ENCODE results near the gene LHFPL3. TPM values are rescaled to one million over a fixed set of nuclear protein-coding genes. Genes with fewer than 3 reads are reported as not detected.
"Not testable (repeated sequence)": the region's sequence is repeated elsewhere in the genome, so short reads cannot be mapped to it uniquely, and the experiment has no call there.

LHFPL3 gene
- total RNA-seq: not detected
- polyA plus RNA-seq: not detected

DNA sequence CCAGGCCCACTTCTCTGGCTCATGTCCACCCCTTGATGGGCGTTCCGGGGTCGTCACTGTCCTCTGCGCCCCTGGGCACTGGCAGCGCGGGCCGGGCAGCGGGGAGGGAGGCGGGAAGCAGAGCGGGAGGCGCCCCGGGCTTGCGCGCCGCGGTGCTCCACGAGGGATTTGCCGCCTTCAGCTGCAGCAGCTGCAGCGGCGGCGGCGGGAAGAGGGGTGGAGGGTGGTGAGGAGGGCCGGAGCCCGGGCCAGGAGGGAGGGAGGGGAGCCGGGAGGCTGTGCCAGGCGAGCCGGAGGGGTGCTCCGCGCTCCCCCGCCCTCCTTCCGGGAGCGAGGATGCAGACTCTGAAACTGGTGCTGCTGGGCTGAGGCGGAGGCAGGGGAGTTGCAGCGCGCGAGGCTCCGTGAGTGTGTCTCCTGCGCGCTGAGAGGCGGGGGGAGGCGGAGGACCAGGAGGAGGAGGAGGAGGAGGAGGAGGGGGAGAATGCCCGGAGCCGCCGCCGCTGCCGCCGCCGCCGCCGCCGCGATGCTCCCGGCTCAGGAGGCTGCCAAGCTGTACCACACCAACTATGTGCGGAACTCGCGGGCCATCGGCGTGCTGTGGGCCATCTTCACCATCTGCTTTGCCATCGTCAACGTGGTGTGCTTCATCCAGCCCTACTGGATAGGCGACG lies at the start of gene LHFPL3:
Gene LHFPL3, plus strand, starts transcription at position 308 of the 674 bp plus-strand sequence.
- H3K4me3 ChIP-seq (ENCODE audit: low read depth, low read length): no peak within 1 kb of the TSS
- Mint-ChIP-seq H3K4me3 (peak within 1 kb of the TSS in 1 of 4 donors; percentile 53), H3K36me3 (no peaks in the 10 kb centered on the region), H3K27me3 (peaks cover 54% of the 10 kb centered on the region), H3K9me3 (peaks cover 0 to 6% (median 0%) of the 10 kb centered on the region in 7 donors), H3K4me1 (peaks cover 2 to 17% (median 9%) of the 10 kb centered on the region in 4 donors), H3K27ac (no peak within 1 kb of the TSS)
- peaks cover 30% of the 10 kb centered on the region for H3K27me3 ChIP-seq (ENCODE audit: control insufficient read depth, insufficient read depth, low read length)
- H3K27ac ChIP-seq (ENCODE audit: insufficient read depth, low read length, poor library complexity, severe bottlenecking): no peak within 1 kb of the TSS
- peaks cover 6% of the 10 kb centered on the region for H3K4me1 ChIP-seq (ENCODE audit: control insufficient read depth, insufficient read depth, low read length, poor library complexity, severe bottlenecking)
- no peaks in the 10 kb centered on the region for H3K36me3 ChIP-seq (ENCODE audit: control insufficient read depth, insufficient read depth, low read length)
- H3K9me3 ChIP-seq (ENCODE audit: control insufficient read depth in 2 of 2, low read length in 2 of 2): no peaks in the 10 kb centered on the region
- DNase-seq: no peak
- ATAC-seq (ENCODE audit: low read depth in 2 of 2): no peak

DNA sequence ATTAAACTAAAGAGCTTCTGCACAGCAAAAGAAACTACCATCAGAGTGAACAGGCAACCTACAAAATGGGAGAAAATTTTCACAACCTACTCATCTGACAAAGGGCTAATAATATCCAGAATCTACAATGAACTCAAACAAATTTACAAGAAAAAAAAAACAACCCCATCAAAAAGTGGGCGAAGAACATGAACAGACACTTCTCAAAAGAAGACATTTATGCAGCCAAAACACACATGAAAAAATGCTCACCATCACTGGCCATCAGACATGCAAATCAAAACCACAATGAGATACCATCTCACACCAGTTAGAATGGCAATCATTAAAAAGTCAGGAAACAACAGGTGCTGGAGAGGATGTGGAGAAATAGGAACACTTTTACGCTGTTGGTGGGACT lies 46.7 kb upstream of the LHFPL3 start:
- not testable (repeated sequence) for H3K36me3 Mint-ChIP-seq; H3K9me3 ChIP-seq (ENCODE audit: control insufficient read depth in 2 of 2, low read length in 2 of 2); ATAC-seq (ENCODE audit: low read depth in 2 of 2); DNase-seq; H3K27ac ChIP-seq (ENCODE audit: insufficient read depth, low read length, poor library complexity, severe bottlenecking); H3K4me1 Mint-ChIP-seq; H3K4me3 ChIP-seq (ENCODE audit: low read depth, low read length); H3K4me1 ChIP-seq (ENCODE audit: control insufficient read depth, insufficient read depth, low read length, poor library complexity, severe bottlenecking); H3K27me3 ChIP-seq (ENCODE audit: control insufficient read depth, insufficient read depth, low read length); H3K36me3 ChIP-seq (ENCODE audit: control insufficient read depth, insufficient read depth, low read length); H3K27me3 Mint-ChIP-seq; H3K4me3 Mint-ChIP-seq; H3K27ac Mint-ChIP-seq
- peaks cover 0 to 12% (median 3%) of the 10 kb centered on the region in 7 donors for H3K9me3 Mint-ChIP-seq

DNA sequence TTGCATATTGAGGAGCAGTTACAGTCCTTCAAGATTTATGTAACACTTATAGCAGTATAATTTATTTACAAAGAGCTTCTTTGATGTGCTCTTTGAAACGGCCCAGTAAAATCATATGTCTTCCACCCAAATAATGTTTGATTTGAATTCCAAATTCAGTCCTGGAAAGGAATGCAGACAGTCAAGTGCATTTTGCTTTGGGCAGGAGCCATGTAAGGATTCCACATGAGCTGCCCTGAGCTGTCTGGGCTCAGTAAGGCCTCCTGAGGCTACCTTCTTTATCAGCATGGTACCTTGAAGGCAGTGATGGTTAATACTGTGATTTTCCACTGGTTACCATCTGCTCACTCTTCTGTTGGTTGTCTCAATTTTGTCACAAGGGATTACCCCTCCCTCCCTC lies 41.6 kb upstream of the LHFPL3 start:
- peaks cover 2% of the 10 kb centered on the region for H3K27me3 ChIP-seq (ENCODE audit: control insufficient read depth, insufficient read depth, low read length)
- peaks cover 7% of the 10 kb centered on the region for H3K27me3 Mint-ChIP-seq
- ATAC-seq (ENCODE audit: low read depth in 2 of 2): no peak

DNA sequence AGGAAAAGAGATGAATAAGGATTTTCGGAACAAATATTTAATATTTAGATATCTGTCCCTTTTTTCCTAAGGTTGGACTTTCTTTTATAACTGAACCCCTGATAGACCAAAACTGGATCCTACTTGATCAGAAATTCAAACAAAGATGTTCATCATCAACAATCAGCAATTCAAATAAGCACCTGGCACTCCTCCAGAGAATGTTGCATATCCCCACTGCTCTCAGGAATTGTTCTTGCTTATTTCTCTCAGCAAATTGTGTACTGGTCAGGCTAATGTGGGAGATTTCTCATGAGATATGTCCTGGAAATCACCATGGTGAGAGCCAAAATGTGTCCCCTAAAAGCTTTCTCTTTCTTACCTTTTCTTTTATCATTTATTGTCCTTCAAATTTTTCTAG lies 40.3 kb upstream of the LHFPL3 start:
- DNase-seq (no peak), ATAC-seq (ENCODE audit: low read depth in 2 of 2) (no peak)
- H3K4me1 ChIP-seq (ENCODE audit: control insufficient read depth, insufficient read depth, low read length, poor library complexity, severe bottlenecking): no peaks in the 10 kb centered on the region
- H3K9me3 ChIP-seq (ENCODE audit: control insufficient read depth in 2 of 2, low read length in 2 of 2): no peaks in the 10 kb centered on the region
- no peaks in the 10 kb centered on the region for H3K36me3 ChIP-seq (ENCODE audit: control insufficient read depth, insufficient read depth, low read length)
- H3K36me3 Mint-ChIP-seq: no peaks in the 10 kb centered on the region
- peaks cover 2% of the 10 kb centered on the region for H3K27me3 ChIP-seq (ENCODE audit: control insufficient read depth, insufficient read depth, low read length)
- H3K27ac ChIP-seq (ENCODE audit: insufficient read depth, low read length, poor library complexity, severe bottlenecking): no peak overlapping the region
- H3K27ac Mint-ChIP-seq: no peak overlapping the region
- H3K4me1 Mint-ChIP-seq: no peaks in the 10 kb centered on the region
- peaks cover 7% of the 10 kb centered on the region for H3K27me3 Mint-ChIP-seq
- H3K4me3 ChIP-seq (ENCODE audit: low read depth, low read length): no peak overlapping the region
- H3K4me3 Mint-ChIP-seq: no peak overlapping the region
- H3K9me3 Mint-ChIP-seq: peaks cover 0 to 6% (median 2%) of the 10 kb centered on the region in 7 donors

More for the DNA sequence above, 41.6 kb upstream of the LHFPL3 start:
- Histone ChIP-seq H3K4me3 (ENCODE audit: low read depth, low read length) (no peak overlapping the region), H3K36me3 (ENCODE audit: control insufficient read depth, insufficient read depth, low read length) (no peaks in the 10 kb centered on the region), H3K9me3 (ENCODE audit: control insufficient read depth in 2 of 2, low read length in 2 of 2) (no peaks in the 10 kb centered on the region), H3K27ac (ENCODE audit: insufficient read depth, low read length, poor library complexity, severe bottlenecking) (no peak overlapping the region), H3K4me1 (ENCODE audit: control insufficient read depth, insufficient read depth, low read length, poor library complexity, severe bottlenecking) (no peaks in the 10 kb centered on the region)
- no peak overlapping the region for H3K27ac Mint-ChIP-seq
- peaks cover 0 to 5% (median 2%) of the 10 kb centered on the region in 7 donors for H3K9me3 Mint-ChIP-seq
- DNase-seq: no peak
- H3K4me1 Mint-ChIP-seq: no peaks in the 10 kb centered on the region
- no peak overlapping the region for H3K4me3 Mint-ChIP-seq
- no peaks in the 10 kb centered on the region for H3K36me3 Mint-ChIP-seq

- no peak overlapping the region for H3K4me3 Mint-ChIP-seq
- DNase-seq (no peak), ATAC-seq (ENCODE audit: low read depth in 2 of 2) (no peak)
- Histone ChIP-seq H3K27me3 (ENCODE audit: control insufficient read depth, insufficient read depth, low read length) (peaks cover 2% of the 10 kb centered on the region), H3K4me1 (ENCODE audit: control insufficient read depth, insufficient read depth, low read length, poor library complexity, severe bottlenecking) (no peaks in the 10 kb centered on the region), H3K36me3 (ENCODE audit: control insufficient read depth, insufficient read depth, low read length) (no peaks in the 10 kb centered on the region), H3K4me3 (ENCODE audit: low read depth, low read length) (no peak overlapping the region), H3K9me3 (ENCODE audit: control insufficient read depth in 2 of 2, low read length in 2 of 2) (no peaks in the 10 kb centered on the region), H3K27ac (ENCODE audit: insufficient read depth, low read length, poor library complexity, severe bottlenecking) (no peak overlapping the region)
- H3K9me3 Mint-ChIP-seq: peaks cover 0 to 6% (median 3%) of the 10 kb centered on the region in 7 donors
- no peaks in the 10 kb centered on the region for H3K4me1 Mint-ChIP-seq
- no peak overlapping the region for H3K27ac Mint-ChIP-seq
- H3K27me3 Mint-ChIP-seq: no peaks in the 10 kb centered on the region
- no peaks in the 10 kb centered on the region for H3K36me3 Mint-ChIP-seq
Measured at GRCh38 chr7:104294291-104294690, 34.1 kb upstream of the LHFPL3 start.

- Mint-ChIP-seq H3K9me3 (peaks cover 0 to 9% (median 2%) of the 10 kb centered on the region in 7 donors), H3K27ac (no peak overlapping the region), H3K4me3 (no peak overlapping the region), H3K4me1 (no peaks in the 10 kb centered on the region), H3K27me3 (no peaks in the 10 kb centered on the region), H3K36me3 (no peaks in the 10 kb centered on the region)
- Histone ChIP-seq H3K9me3 (ENCODE audit: control insufficient read depth in 2 of 2, low read length in 2 of 2) (no peaks in the 10 kb centered on the region), H3K4me3 (ENCODE audit: low read depth, low read length) (no peak overlapping the region), H3K4me1 (ENCODE audit: control insufficient read depth, insufficient read depth, low read length, poor library complexity, severe bottlenecking) (no peaks in the 10 kb centered on the region), H3K36me3 (ENCODE audit: control insufficient read depth, insufficient read depth, low read length) (no peaks in the 10 kb centered on the region), H3K27ac (ENCODE audit: insufficient read depth, low read length, poor library complexity, severe bottlenecking) (no peak overlapping the region), H3K27me3 (ENCODE audit: control insufficient read depth, insufficient read depth, low read length) (peaks cover 2% of the 10 kb centered on the region)
- DNase-seq: no peak
- ATAC-seq (ENCODE audit: low read depth in 2 of 2): no peak
Measured at GRCh38 chr7:104296266-104296665, 32.1 kb upstream of the LHFPL3 start.

DNA sequence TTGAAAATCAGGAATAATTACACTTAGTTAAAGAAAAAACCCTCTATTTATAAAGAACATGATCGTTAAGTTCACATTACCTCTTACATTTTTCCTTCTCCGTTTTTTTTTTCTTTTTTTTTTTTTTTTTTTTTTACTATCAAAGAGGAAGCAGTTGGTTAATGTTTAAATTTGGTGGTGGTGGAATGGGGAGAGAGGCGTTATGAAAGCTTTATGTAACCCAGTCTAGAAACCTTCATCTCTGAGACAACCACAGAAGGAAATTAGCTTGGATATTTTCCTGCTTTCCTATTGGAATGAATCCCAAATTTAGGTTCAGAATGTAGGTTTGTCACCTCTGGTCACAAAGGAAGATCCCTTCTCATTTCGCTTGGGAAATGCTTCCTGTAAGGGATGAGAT lies 31.5 kb upstream of the LHFPL3 start:
- Mint-ChIP-seq H3K4me1 (no peaks in the 10 kb centered on the region), H3K27me3 (no peaks in the 10 kb centered on the region), H3K4me3 (no peak overlapping the region), H3K36me3 (no peaks in the 10 kb centered on the region), H3K9me3 (peaks cover 0 to 7% (median 3%) of the 10 kb centered on the region in 7 donors), H3K27ac (no peak overlapping the region)
- Histone ChIP-seq H3K4me3 (ENCODE audit: low read depth, low read length) (no peak overlapping the region), H3K9me3 (ENCODE audit: control insufficient read depth in 2 of 2, low read length in 2 of 2) (no peaks in the 10 kb centered on the region), H3K27ac (ENCODE audit: insufficient read depth, low read length, poor library complexity, severe bottlenecking) (no peak overlapping the region), H3K36me3 (ENCODE audit: control insufficient read depth, insufficient read depth, low read length) (no peaks in the 10 kb centered on the region), H3K4me1 (ENCODE audit: control insufficient read depth, insufficient read depth, low read length, poor library complexity, severe bottlenecking) (no peaks in the 10 kb centered on the region), H3K27me3 (ENCODE audit: control insufficient read depth, insufficient read depth, low read length) (no peaks in the 10 kb centered on the region)
- DNase-seq (no peak), ATAC-seq (ENCODE audit: low read depth in 2 of 2) (no peak)

DNA sequence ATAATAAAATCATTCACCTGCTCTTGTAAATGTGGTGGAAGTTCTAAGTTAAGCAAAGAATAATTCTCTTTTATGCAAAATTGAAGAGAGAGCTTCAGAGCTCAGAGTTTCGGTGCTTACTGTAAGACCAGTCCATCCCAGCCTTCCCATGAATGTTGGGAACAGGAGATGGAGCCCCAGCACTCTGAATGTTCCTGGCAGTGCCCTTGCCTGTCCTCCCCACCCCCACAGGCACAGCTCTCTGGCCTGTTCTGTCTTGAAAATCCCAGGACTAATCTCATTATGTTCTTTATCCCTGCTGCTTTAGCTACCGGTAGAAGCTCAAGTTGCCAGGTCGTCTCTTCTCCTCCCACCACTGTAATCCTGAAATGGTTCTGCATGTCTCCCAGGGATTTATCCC lies 29.1 kb upstream of the LHFPL3 start:
- no peak overlapping the region for H3K4me3 Mint-ChIP-seq
- Histone ChIP-seq H3K27me3 (ENCODE audit: control insufficient read depth, insufficient read depth, low read length) (no peaks in the 10 kb centered on the region), H3K4me3 (ENCODE audit: low read depth, low read length) (no peak overlapping the region), H3K9me3 (ENCODE audit: control insufficient read depth in 2 of 2, low read length in 2 of 2) (no peaks in the 10 kb centered on the region), H3K27ac (ENCODE audit: insufficient read depth, low read length, poor library complexity, severe bottlenecking) (no peak overlapping the region), H3K36me3 (ENCODE audit: control insufficient read depth, insufficient read depth, low read length) (no peaks in the 10 kb centered on the region), H3K4me1 (ENCODE audit: control insufficient read depth, insufficient read depth, low read length, poor library complexity, severe bottlenecking) (no peaks in the 10 kb centered on the region)
- peaks cover 0 to 6% (median 3%) of the 10 kb centered on the region in 7 donors for H3K9me3 Mint-ChIP-seq
- DNase-seq: no peak
- H3K27me3 Mint-ChIP-seq: no peaks in the 10 kb centered on the region
- no peak for ATAC-seq (ENCODE audit: low read depth in 2 of 2)
- H3K27ac Mint-ChIP-seq: peak overlapping the region in 1 of 3 donors; percentile 16
- no peaks in the 10 kb centered on the region for H3K36me3 Mint-ChIP-seq
- H3K4me1 Mint-ChIP-seq: no peaks in the 10 kb centered on the region

Measured in CD4-positive, CD25-positive, alpha-beta regulatory T cell (primary cell).